Activated CD4-positive, CD25-positive, alpha-beta regulatory T cell (primary cell): ENCODE results near the gene SLC2A4.
A peak's percentile ranks its signal among the peaks of the same experiment; 100 is the strongest.

Experiments used
- DNase-seq, 4 experiments: peaks; one replicate each; lab custom pipeline; 2025; lab: John Stamatoyannopoulos, UW

The SLC2A4 gene

DNA sequence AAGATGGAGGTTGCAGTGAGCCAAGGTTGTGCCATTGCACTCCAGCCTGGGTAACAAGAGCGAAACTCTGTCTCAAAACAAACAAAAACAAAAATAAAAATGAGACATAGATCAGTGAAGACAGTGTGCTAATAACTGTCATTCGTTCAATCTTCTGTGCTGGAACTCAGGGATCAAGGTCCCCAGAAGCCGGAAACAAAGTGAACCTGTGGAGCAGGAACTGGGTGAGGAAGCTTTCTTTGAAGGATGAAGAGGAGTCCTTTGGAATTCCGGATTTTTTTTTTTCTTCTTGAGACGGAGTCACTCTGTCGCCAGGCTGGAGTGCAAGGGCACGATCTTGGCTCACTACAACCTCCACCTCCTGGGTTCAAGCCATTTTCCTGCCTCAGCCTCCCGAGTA, 2.1 kb upstream of the SLC2A4 start:
- no peak for DNase-seq

DNA sequence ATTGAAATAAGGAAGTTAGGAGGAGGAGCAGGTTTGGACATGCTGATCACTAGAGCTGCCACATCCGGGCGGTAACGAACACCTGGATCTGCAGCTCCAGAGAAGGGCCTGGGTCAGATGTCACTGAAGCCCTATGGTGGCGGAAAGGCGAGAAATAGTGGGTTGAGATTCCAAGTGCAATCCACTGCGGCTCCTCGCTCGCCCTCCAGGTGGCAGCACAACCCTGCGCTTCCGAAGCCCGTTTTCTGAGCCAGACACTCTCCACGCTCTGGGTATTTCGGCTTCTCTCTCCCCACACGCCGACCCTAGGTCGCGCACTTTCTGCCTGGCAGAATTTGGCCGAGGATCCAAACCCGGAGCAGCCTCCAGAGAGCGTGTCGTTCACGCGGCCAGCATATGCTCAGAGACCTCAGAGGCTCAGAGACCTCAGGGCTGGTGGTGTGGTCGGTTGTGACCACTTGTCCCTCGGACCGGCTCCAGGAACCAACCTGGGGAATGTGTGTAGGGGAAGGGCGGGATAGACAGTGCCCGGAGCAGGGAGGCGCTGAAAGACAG, 922 bp upstream of the SLC2A4 start:
- DNase-seq: peak; percentile 68 to 75 (median 71)

DNA sequence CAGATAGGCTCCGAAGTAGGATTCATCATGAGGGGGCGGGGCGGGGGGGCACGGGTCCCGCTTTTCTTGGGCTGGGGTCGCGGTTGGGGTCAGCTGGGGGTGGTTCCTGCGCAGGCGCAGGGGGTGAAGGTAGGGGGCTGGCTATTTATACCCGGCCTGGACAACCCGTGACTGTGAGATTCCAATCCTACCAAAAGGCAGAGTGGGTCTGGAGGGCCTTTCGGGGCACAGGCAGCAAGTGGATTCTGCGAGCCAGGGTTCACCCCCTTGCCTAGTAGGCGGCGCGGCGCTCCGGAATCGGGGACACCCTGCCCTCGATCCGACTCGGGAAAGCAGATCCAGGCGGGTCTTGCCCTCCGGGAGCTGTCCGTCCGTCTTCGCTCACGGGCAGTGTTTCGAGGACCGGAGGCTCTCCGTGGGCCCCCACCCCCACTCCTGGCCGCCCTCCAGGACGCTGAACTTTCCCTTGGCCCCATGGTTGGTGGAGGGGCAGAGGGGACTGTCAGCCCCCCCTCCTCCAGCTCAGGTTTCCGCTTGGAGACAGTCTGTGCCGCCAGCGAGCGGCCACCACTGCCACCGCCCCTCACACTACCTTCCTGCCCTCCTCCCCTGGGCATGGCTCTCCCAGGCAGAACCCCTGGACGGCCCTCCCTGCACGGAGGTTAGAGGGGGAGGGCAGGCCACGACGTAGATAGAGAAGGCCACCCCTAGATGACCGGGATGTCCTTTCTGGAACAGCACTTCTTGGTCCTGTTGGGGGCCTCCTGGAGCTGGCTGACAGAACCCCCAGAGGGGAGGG, 634 bp downstream of the SLC2A4 start:
- DNase-seq: no peak

DNA sequence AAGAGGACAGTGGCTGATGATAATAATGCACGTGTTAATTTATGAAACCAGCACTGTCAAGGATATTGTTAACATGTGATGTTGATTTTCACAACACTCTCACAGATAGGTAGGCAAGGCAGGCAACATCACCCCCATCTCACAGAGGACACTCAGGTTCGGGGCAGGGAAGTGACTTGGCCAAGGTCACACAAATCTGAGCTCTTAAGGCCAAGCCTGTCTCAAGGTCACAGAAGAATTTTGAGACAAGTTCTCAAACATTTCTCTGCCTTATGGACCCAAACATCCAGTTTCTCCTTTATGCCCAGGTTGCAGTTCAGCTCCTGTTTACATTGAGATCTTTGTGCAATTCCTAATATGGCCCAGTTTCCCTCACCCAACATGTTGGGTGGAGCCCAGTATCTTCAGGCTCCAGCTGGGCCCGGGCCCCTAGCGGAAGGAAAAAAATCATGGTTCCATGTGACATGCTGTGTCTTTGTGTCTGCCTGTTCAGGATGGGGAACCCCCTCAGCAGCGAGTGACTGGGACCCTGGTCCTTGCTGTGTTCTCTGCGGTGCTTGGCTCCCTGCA, 1.3 kb downstream of the SLC2A4 start:
- DNase-seq: no peak

DNA sequence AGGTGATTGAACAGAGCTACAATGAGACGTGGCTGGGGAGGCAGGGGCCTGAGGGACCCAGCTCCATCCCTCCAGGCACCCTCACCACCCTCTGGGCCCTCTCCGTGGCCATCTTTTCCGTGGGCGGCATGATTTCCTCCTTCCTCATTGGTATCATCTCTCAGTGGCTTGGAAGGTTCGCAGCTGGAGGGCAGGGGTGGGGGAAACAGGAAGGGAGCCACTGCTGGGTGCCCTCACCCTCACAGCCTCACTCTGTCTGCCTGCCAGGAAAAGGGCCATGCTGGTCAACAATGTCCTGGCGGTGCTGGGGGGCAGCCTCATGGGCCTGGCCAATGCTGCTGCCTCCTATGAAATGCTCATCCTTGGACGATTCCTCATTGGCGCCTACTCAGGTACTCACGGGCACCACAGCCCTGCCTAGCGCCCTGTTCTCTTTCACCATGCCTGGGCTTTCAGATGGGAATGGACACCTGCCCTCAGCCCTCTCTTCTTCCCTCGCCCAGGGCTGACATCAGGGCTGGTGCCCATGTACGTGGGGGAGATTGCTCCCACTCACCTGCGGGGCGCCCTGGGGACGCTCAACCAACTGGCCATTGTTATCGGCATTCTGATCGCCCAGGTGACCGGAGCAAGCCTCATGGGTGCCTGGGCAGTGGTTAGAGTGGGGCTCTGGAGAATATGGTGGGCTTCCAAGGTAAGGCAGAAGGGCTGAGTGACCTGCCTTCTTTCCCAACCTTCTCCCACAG, 2.1 kb downstream of the SLC2A4 start:
- no peak for DNase-seq

DNA sequence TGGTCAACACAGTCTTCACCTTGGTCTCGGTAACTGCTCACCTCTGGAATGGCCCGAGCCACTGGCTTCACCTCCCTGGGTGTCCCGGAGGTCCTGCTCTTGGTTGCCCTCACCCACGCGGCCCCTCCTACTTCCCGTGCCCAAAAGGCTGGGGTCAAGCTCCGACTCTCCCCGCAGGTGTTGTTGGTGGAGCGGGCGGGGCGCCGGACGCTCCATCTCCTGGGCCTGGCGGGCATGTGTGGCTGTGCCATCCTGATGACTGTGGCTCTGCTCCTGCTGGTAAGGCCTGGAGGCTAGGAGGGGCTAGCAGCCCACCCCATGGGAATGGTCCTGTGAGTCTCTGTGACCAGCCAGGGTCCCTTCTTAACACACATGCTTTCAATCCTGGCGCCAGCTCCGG, 3.4 kb downstream of the SLC2A4 start:
- DNase-seq: no peak

DNA sequence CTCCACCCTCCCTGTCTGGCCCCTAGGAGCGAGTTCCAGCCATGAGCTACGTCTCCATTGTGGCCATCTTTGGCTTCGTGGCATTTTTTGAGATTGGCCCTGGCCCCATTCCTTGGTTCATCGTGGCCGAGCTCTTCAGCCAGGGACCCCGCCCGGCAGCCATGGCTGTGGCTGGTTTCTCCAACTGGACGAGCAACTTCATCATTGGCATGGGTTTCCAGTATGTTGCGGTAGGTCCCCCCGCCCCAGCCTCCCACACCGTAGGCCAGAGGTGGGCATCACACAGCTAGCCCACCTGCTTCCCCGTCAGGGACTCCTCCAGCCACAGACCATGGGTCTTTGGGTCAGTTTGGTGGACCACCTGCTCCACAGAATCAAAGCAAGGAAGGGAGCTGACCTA, 4.2 kb downstream of the SLC2A4 start:
- DNase-seq: no peak

DNA sequence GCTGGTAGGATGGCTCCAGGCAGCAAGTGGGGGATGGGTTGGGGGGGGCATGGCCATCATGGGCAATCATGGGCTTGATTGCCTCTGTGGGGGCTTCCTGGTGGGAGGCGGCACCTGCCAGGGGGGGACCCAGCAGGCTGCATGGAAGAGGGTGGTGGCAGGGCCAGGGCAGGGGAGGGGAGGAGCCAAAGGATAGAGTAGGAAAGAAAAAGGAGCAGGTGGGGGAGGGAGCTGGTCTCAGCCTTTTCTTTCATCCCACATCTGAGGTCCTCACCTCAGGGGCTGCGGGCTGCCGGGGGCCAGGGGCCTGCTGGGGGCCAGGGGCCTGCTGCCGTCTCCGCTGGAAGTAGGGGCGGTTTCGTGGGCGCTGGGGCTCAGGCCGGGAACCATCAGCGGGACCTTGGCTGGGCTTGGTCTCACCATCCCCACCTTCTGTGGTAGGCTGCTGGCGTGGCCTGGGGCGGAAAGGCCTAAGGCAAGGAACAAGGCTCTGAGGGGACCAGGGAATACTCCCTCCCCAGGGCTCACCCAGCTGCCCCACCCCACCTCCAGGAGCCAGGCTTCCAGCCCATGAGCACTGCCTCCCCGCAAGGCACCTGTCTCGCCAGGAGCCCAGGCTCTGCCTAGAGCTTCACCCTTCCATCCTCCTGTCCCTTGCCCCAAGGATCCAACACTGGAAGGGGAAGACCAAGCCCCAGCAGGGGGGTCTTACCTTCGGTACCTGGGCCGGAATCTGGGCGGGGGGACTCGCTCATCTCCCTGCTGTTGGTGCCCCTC, 7.9 kb downstream of the SLC2A4 start:
- no peak for DNase-seq

DNA sequence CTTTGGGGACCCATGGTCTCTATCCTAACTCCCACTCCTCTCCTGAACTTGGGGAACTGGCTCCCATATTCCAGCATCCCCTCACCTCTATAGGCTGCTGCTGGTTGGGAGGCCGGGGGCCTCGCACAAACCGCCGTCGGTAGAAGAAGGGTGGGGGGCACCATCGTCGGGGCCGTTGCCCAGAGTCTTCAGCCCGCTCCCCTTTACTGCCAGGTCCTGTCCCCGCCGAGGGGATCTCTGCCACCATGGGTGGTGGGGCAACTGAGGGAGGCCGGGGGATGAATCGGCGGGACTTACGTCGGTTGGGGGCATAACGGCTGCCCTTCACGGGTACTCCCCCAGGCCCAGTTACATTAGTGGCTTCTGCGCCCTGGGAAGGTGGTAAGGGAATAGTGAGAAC, 8.6 kb downstream of the SLC2A4 start:
- no peak for DNase-seq

DNA sequence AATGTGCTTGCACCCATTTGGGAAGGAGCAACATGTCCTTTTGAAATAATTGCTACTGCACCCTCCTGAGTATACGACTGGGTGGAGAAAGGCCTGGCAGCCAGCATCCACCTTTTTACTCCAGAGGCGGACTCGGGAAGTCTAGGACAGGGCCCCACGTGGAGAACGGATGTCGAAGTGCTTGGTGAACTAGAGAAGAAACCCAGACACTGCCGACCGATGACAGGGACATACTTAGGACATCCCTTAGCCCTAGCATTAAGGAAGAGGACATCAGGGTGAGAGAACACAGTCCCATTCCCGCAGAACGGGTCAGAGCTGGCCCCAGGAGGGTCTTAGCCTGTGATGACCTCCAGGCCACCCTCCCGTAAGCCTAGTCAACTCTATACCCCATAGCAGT, 9.2 kb downstream of the SLC2A4 start:
- DNase-seq: no peak

DNA sequence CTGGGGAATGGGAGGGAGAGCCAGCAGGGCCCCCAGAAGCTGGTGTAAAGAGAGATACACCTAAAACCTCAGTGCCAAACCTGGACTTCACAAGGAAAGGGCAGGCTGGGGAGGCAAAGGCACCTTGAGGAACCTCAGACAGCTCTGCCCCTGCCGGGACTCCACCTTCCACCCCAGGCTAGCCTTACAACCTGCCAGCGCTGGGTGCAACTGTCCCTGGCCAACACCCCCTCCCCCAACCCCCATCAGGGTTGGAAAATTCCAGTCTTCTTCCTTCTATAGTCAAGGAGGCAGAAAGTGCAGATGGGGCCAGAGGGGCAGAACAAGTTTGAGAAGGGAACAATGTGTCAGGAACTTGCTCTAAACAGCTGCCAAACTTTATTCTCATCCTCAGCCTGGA, 10.7 kb downstream of the SLC2A4 start:
- DNase-seq: no peak

DNA sequence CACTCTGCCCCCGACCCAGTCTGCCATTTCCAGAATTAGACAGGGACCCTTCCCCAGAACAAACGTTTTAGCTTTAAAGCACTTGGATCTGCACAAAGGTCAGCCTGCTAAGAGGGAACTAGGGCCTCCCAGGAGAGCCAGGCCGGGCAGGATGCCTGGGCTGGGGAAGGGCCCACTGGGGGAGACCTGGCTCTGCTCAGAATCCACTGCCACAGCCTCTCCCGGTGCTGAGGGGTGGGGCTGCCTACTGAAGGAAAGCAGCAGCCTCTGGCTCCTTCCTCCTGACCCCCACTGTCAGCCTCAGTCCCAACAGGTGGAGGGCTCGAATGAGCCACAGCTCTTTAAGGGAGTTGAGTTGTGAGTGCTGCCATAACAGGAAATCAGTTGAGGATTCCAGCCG, 11.2 kb downstream of the SLC2A4 start:
- no peak for DNase-seq

DNA sequence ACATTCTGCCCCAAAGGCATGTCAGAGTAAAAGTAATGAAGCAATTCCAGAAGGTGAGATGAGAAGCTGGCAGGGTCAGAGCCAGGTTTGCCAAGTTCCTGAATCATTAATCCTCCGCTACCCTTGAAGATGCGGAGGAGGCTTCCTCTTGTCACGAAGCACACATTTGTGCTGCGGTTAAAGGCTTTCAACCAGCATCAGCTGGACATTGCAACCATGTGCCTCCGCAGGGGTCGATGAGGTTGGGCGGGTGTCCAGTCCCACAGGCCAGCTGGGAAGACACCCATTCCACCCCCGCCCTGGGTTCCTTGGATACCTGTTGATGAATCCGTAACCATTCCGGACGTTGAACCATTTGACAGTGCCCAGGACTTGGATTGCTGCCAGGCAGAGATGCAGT, 11.6 kb downstream of the SLC2A4 start:
- DNase-seq: no peak

DNA sequence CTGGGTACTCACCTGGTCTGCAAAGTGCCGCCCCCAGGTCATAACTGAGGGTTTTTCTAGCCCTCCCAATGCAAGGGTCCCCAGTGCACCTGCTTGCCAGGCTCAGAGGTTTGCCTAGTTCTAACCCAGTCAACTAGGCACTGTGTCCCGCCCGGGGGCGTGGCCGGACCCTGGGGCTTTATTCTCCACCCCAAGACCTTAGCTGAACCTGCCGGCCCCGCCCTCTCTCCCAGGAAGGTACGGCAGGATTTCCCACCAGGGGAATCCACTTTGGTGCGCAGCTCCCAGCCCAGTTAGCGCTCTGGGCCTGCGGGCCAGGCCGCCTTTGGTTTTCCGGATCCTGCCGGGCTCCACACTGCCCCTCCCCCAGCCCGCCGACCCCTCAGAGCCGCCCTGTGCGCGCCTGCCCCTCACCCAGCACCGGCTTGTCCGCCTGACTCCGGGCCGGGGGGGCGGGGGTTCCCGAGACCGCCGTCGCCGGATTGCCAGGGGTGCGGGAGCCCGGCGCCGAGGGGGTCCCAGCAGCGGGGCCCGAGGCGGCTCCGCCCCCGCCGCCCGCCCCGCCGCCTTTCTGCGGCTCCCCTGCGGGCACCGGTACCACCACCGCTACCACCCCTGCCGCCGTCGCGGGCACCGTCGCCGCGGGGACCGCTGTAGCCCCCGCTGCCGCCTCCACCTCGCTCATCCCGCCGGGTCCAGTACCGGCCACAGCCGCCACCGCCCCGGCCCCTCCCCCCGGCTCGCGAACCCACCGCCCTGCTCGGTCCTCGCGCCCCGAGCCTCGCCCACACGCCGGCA, 12.5 kb downstream of the SLC2A4 start:
- DNase-seq: no peak

DNA sequence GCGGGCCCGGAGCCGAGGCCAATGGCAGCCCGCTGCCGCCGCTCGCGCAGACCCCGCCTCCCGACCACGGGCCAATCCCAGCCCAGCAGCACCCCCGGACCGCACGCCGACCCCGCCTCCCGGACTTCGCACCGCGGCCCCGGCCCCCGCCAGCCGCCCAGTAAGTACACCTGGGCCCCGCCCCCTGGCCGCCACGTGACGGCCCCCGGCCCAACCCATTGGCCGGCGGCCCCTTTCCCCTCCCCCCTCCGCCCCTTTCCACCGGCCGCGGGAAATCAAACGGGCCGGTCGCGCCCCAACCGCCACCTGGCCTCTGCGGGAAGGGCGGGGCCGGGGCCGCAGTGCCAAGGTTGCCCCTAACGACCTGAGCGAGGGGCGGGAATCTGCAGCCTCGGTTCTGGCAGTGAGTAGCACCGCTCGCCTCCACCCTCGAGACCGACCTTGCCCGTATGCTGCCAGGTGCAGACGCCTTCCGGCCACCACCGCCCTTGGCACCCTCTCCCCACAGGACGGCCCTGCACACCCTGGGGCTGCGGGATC, 13.2 kb downstream of the SLC2A4 start, which contains the start of gene YBX2:
Gene YBX2, minus strand, starts transcription at position 26 of the 540 bp plus-strand sequence. CDS start 139 bp downstream, outside the sequence.
- DNase-seq: peak; percentile 26 to 44 (median 31)

DNA sequence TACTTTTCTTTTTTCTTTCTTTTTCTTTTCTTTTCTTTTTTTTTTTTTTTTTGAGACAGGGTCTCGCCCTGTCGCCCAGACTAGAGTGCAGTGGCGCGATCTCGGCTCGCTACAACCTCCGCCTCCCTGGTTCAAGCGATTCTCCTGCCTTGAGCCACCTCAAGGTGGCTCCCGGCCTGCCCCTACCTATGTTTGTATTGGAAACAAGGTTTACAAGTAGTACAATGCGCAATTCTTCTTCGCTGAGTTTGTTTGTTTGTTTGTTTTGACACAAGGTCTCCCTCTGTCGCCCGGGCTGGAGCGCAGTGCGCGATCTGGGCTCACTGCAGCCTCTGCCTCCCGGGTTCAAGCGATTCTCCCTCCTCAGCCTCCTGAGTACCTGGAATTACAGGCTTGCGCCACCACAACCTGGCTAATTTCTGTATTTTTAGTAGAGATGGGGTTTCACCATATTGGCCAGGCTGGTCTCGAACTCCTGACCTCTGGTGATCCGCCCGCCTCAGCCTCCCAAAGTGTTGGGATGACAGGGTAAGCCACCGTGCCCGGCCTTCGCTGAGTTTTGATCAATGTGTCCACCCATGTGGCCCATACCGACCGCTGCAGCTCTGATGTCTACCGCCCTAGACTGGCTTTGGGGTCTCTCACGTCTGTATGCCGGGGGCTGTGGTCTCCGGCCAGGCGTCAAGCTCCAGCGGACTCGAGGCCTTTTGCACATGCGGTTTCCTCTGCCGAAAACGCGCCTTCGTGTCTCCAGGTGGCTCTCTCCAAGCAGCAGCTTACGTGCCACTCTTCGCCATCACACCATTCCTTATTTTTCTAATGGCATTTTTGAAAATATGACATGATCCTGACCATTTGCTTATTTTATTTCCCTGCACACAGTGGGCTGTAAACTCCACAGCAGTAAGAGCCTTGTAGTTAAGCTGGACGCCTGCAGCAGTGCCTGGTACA, 14.0 kb downstream of the SLC2A4 start:
- DNase-seq: no peak

DNA sequence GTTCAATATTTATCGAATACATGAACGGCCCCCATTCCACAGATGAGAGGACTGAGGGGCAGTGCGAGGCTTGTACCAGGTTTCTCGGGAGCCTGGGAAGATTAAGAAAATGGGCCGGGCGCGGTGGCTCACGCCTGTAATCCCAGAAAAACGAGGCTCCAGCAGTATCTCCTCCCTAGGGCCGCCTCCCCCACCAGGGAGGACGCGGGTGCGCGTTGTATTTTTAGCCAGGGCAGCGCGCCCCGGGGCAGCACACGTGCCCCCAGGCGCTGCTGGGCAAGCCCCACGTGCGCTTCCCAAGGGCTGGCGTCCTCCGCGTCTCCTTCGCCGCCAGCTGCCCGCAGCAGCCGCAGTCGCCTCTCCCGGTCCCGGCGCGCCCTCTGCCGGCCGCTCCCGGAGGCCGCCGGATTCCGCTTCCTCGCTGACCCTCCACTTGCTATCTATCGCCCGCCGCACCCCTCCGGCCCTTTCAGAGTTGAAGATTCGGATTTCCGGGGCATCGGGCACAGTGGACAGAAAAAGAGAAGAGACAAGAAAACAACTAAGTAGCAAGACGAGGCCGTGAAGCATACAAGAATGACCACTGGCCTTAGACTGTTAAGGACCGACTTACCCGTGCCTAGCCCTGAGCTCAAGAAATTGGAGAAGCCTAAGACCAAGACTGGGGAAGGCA, 14.8 kb downstream of the SLC2A4 start:
- peak; percentile 34 to 44 (median 37) for DNase-seq

DNA sequence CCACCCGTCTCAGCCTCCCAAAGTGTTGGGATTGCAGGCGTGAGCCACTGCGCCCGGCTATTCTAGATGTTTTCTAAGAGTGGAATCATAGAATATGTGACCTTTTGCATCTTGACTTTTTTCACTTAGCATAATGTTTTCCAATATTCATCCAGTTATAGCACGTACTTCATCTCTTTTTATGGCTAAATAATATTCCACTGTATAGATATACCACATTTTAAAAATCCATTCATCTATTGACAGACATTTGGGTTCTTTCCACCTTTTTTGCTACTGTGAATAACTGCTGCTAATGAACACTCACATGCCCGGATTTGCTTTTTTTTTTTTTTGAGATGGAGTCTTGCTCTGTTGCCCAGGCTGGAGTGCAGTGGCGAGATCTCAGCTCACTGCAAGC, 22.7 kb downstream of the SLC2A4 start:
- no peak for DNase-seq
